ENCODE data around the gene DDHD1.

The DDHD1 gene

DNA sequence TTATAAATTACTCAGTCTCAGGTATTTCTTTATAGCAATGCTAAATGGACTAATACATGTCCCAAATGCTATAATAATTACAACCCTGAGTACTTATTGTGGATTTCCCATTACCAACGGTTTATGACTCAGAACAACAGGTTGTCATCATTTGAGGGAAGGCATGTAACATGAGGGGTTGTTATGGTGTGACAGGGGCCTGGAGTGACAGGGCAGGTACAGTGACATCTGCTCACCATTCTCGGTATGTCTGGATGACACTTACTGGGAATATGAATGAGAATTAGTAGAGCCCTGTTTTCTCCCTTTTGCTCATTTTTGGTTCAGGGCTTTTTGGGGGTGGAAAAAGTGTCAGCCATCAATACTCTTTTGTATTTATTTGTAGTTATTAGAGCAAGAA, 166.1 kb downstream of the DDHD1 start:
- no peak for DNase-seq
